GM12872 (cell line): Measurements from ENCODE around the gene SCAMP2.

Experiments used
- TF ChIP-seq, protein P1 (sequence below): IDR thresholded peaks from 3 replicates; pipeline ENCODE4 v1.5.1; 2011; ENCODE audit warnings: low read depth, mild to moderate bottlenecking, low read length, moderate library complexity; ENCODE audit not compliant: insufficient read depth

Gene SCAMP2

DNA sequence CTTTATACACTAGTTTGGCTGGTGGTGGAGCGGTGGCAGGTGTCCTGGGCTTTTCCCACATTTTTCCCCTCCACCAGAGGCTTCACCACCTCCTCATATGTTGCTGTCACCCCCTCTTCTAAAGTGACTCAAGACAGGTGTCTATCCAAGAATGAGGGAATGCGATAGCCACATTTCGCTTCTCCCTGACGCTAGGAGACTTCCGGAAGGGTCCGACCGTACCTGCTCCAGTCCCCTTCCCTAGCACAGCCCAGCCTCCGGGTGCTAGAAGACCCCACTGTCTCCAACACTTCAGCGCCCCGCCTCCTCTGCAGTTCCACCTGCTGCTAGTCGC, 496 bp downstream of the SCAMP2 start:
- TF ChIP-seq, protein P1, sequence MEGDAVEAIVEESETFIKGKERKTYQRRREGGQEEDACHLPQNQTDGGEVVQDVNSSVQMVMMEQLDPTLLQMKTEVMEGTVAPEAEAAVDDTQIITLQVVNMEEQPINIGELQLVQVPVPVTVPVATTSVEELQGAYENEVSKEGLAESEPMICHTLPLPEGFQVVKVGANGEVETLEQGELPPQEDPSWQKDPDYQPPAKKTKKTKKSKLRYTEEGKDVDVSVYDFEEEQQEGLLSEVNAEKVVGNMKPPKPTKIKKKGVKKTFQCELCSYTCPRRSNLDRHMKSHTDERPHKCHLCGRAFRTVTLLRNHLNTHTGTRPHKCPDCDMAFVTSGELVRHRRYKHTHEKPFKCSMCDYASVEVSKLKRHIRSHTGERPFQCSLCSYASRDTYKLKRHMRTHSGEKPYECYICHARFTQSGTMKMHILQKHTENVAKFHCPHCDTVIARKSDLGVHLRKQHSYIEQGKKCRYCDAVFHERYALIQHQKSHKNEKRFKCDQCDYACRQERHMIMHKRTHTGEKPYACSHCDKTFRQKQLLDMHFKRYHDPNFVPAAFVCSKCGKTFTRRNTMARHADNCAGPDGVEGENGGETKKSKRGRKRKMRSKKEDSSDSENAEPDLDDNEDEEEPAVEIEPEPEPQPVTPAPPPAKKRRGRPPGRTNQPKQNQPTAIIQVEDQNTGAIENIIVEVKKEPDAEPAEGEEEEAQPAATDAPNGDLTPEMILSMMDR = no peak

DNA sequence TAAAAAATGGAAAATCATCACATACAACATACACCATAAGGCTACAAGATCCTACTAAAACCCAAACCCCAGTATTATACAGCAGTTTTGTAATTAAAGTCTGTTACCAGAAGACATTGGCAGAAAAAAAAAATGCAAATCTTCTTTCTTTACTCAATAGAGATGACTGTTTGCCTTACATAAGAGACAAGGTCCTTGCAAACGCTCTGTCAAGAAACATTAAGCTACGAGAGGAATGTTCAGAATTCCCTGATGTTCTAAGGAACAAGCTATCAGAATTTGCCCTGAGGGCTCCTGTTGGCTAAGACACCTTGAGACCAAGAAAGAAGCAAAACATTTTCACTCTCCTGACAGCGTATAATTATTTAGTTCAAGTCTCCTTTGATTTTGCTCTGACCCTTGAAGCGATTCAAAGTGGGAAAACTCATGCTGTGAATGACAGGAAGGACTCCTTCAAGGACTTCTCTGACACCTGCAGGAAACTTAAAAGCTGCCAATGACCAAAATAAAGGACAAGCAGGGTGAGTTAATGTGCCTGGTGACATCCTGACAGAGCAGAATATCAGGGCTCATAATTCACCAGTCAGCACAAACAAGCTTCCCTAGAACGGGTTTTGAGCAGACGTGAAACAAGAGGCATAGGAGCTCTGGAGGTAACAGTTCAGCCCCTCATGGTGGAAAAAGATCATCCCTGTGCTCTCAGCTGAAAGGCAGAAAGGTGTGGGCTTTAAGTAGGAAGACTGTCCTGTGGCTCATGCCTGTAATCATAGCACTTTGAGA, 2.5 kb downstream of the SCAMP2 start:
- TF ChIP-seq, protein P1 = no peak

DNA sequence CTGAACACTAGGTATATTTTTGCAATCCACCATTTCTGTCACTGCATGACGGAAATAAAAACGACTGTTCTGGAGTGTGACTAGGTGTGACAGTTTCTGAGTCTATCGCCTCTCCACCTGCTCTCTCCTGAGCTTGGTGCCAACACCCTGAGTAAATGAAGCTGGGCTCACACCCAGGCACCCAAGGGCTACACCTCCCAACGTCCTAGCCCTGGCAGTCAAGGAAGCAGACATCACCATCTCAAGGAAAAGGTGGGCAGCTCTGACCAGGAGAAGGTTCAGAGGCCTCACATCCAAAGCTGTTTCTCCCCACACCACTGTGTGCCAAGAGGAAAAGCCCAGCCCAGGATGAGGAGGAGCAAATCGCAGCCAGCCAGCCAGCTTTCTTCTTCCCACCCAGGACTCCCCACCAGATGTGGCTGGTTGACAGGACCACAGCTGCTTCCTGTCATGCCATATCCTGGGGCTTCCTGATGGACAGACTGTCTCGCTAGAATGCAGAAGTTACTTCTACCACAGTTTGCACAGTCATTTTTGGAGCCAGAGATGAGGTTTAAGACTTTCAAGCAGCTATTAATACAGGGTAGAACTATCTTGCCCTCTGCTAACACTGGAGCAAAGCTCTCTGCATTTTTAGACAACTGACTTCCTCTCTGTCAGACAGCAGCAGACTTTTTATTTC, 3.3 kb downstream of the SCAMP2 start:
- TF ChIP-seq, protein P1 = no peak

DNA sequence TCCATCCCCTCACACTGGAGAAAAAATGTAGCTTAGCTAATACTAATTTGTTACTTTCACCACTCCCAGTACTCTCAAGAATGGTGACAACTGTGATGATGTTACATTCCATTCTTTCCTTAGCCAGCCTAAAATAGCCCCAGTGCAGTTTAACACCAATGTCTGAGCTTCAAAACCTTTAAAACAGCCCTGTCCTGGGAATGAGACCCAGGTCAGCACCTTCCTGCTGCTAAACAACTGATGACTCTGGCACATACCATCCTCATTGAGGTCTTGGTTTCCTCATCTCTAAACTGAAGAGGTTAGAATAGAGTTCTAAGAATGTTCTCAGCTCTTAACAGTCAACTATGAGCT, 3.8 kb downstream of the SCAMP2 start:
- TF ChIP-seq, protein P1 = no peak

GRCh38 chr15:74868059-74868458, 5.1 kb downstream of the SCAMP2 start:
- TF ChIP-seq, protein P1 = no peak

GRCh38 chr15:74867466-74868038, 5.6 kb downstream of the SCAMP2 start:
- TF ChIP-seq, protein P1 = no peak

- TF ChIP-seq, protein P1 = no peak
Observed at GRCh38 chr15:74866090-74866489, 7.1 kb downstream of the SCAMP2 start.
